ENCODE measurements around the gene HOXC10. TPM values are rescaled to one million over a fixed set of nuclear protein-coding genes. Genes with fewer than 3 reads are reported as not detected.

The HOXC10 gene
- total and polyA plus RNA-seq, 3 experiments from 2014 or later: not detected

DNA sequence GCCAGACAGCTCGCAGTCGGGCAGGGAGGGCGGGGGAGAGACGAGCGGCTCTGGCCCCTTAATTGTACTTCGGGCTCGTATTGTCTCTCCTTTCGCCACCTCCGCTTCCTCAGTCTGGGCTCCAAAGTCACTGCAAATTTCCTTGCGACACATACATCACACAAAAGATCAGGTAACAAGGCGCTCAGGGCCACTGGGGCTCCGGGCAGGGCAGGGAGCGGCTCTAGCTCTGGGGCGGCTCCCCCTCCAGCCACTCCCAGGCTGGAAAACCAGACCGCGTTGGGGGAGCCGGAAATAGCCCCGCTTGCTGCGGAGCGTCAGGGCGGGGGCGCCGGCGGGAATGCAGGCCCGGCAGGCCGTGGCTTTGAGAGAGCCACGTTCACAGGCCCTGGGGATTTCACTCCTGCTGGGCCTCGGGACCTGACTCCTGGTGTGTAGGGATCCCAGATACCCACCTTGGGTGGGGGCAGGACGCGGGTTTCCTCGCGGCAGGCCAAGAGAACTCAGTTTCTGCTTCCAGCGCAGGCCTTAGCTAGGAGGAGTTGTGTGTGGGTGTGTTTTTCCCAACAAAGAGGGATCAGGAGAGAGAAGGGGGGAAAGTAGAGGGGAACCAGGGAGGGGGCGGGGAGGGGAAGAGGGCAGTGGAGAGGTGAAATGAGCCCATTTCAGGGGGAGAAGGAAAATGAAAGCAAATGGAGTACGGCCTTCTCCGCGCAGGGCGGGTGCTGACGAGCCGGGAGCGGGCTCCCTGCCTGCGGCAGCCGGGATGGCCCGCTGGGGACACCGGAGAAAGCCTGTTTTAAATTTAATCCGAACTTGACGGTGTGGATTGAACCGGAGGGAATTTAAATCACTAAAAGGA is 10.7 kb downstream of the HOXC10 start:
- Histone ChIP-seq H3K27ac (ENCODE audit: low read depth, low read length) (peak overlapping the region; percentile 64), H3K36me3 (ENCODE audit: insufficient read depth, low read length) (no peaks in the 10 kb centered on the region), H3K4me1 (ENCODE audit: insufficient read depth, low read length) (peaks cover 46% of the 10 kb centered on the region), H3K9me3 (ENCODE audit: low read length) (no peaks in the 10 kb centered on the region), H3K4me3 (ENCODE audit: low read length) (peak overlapping the region; percentile 67), H3K27me3 (ENCODE audit: insufficient read depth, low read length, poor library complexity, severe bottlenecking) (peaks cover 98% of the 10 kb centered on the region)
- peak in 1 of 5 donors; percentile 14 for DNase-seq
- no peaks in the 10 kb centered on the region for H3K36me3 Mint-ChIP-seq
- peaks cover 0 to 7% (median 2%) of the 10 kb centered on the region in 5 donors for H3K9me3 Mint-ChIP-seq
- peaks cover 90 to 94% of the 10 kb centered on the region in 2 donors for H3K27me3 Mint-ChIP-seq
- H3K4me1 Mint-ChIP-seq: peaks cover 31 to 62% (median 40%) of the 10 kb centered on the region in 3 donors
- ChIA-PET CTCF (interaction anchor here (1.0 to 1.4 kb wide), 4 partner anchors 10 to 206 kb away, joined by 3 to 8 read pairs (median 4); partner anchors contain the start of gene HOXC5), POLR2A (no interaction called here)
- H3K27ac Mint-ChIP-seq: peak overlapping the region in 2 of 8 donors; percentile 33 to 74
- peak overlapping the region; percentile 74 to 89 (median 84) for H3K4me3 Mint-ChIP-seq

GRCh38 chr12:53996240-53997203 is 11.6 kb downstream of the HOXC10 start:
- ChIA-PET POLR2A (interaction anchor here (0.8 kb wide), 1 partner anchor 174 kb away, joined by 5 read pairs; no protein-coding TSS in a partner anchor), CTCF (interaction anchor here (1.2 to 15.2 kb wide), 6 partner anchors 9 to 209 kb away, joined by 3 to 216 read pairs (median 4); partner anchors contain the start of gene HOXC10)
- Histone ChIP-seq H3K9me3 (ENCODE audit: low read length) (no peaks in the 10 kb centered on the region), H3K27ac (ENCODE audit: low read depth, low read length) (peak overlapping the region; percentile 64), H3K27me3 (ENCODE audit: insufficient read depth, low read length, poor library complexity, severe bottlenecking) (peaks cover 98% of the 10 kb centered on the region), H3K4me3 (ENCODE audit: low read length) (peak overlapping the region; percentile 67), H3K36me3 (ENCODE audit: insufficient read depth, low read length) (no peaks in the 10 kb centered on the region), H3K4me1 (ENCODE audit: insufficient read depth, low read length) (peaks cover 46% of the 10 kb centered on the region)
- Mint-ChIP-seq H3K4me3 (peak overlapping the region; percentile 74 to 89 (median 84)), H3K4me1 (peaks cover 31 to 62% (median 40%) of the 10 kb centered on the region in 3 donors), H3K27ac (peak overlapping the region in 2 of 8 donors; percentile 40 to 51), H3K9me3 (peaks cover 0 to 7% (median 2%) of the 10 kb centered on the region in 5 donors), H3K27me3 (peaks cover 93 to 94% of the 10 kb centered on the region in 2 donors), H3K36me3 (no peaks in the 10 kb centered on the region)
- no peak for DNase-seq

DNA sequence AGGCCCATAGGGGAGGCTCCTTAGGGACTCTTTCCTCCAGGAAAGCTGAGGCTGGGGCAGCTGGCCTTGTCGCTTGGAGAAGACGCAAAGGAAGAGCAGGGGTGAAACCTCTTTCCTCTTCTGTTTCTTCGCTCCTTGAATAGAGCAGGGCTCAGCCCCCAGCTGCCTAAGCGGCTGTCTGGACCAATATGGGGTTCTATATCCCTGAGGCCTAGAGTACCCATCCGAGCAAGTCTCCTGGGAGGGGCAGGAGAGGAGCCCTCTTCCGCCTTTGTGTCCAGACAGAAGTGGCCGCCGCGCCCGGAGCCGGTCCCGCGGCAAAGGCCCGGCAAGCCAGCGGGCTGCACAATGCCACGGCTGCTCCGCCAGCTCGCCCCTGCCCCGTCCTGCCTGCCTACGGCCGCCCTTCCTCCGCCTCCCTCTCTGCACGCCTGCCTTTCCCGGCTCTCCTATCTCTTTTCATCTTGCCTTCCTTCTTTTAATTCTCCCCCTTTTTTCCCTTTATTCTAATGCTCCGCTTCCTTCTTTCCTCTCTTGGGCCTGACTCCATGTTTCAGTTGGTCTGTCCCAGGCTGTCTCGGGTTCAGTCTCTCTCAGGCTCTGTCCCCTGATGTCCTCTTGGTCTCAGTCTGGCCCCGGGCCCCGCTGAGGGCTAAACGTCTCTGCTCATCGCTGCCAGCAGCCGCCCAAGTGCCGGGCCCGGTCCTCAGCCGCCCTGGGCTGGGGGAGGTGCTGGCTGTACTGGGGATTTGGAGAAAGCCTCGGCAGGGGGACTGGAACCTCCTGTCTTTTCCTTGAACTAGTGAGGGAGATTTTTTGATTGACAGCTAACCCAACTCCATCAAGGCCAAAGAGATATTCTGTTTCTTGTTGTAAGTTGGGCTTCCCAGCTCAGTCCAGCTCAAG is 12.5 kb downstream of the HOXC10 start:
- Histone ChIP-seq H3K4me3 (ENCODE audit: low read length) (no peak overlapping the region), H3K27me3 (ENCODE audit: insufficient read depth, low read length, poor library complexity, severe bottlenecking) (peaks cover 94% of the 10 kb centered on the region), H3K4me1 (ENCODE audit: insufficient read depth, low read length) (peaks cover 46% of the 10 kb centered on the region), H3K9me3 (ENCODE audit: low read length) (no peaks in the 10 kb centered on the region), H3K36me3 (ENCODE audit: insufficient read depth, low read length) (no peaks in the 10 kb centered on the region), H3K27ac (ENCODE audit: low read depth, low read length) (no peak overlapping the region)
- ChIA-PET POLR2A (interaction anchor here (0.8 kb wide), 1 partner anchor 173 kb away, joined by 5 read pairs; no protein-coding TSS in a partner anchor), CTCF (interaction anchor here (1.2 to 15.2 kb wide), 5 partner anchors 8 to 208 kb away, joined by 3 to 216 read pairs (median 4); partner anchors contain the start of gene HOXC10)
- peaks cover 31 to 64% (median 40%) of the 10 kb centered on the region in 3 donors for H3K4me1 Mint-ChIP-seq
- peaks cover 0 to 7% (median 2%) of the 10 kb centered on the region in 5 donors for H3K9me3 Mint-ChIP-seq
- no peaks in the 10 kb centered on the region for H3K36me3 Mint-ChIP-seq
- peaks cover 91 to 94% of the 10 kb centered on the region in 2 donors for H3K27me3 Mint-ChIP-seq
- no peak for DNase-seq
- peak overlapping the region in 1 of 8 donors; percentile 51 for H3K27ac Mint-ChIP-seq
- H3K4me3 Mint-ChIP-seq: peak overlapping the region in 6 of 7 donors; percentile 1 to 84 (median 57)

DNA sequence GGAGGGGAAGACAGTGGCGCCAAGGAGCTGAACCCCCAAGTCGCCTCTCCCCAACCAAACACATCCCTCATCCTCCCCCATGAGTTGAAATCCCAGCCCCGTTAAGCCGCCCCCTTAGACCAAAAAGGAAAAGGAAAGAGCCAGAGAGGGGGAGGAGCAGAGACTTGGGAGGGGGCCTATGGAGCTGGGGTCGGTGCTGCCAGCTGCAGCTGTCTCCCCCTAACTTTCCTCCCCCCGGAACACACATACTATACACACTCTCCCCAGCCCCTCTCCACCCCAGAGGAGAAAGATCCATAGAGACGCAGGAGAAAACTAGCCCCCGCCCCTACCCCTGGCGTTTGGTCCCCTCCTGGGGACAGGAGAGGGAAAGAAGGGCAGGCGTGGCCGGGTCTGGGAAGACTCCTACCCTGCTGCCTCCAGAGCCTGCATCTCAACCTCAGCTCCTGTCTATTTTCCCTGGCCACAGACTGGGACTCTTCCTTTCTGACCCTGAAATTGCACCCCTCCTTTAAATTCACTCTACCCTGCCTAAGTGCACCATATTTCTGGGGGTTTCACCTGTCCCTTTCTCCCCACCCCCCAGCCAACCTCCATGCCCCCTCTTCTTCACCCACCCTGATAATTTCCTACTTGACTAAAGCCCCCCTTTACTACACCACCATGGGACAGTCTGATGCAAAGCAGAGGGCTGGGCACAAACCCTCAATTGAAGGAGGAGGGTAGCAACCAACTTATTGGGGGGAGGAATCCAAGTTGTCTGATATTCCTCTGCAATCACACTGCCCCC is 13.4 kb downstream of the HOXC10 start:
- Histone ChIP-seq H3K4me3 (ENCODE audit: low read length) (no peak overlapping the region), H3K27ac (ENCODE audit: low read depth, low read length) (no peak overlapping the region), H3K27me3 (ENCODE audit: insufficient read depth, low read length, poor library complexity, severe bottlenecking) (peaks cover 91% of the 10 kb centered on the region), H3K4me1 (ENCODE audit: insufficient read depth, low read length) (peaks cover 46% of the 10 kb centered on the region), H3K9me3 (ENCODE audit: low read length) (no peaks in the 10 kb centered on the region), H3K36me3 (ENCODE audit: insufficient read depth, low read length) (no peaks in the 10 kb centered on the region)
- Mint-ChIP-seq H3K4me1 (peaks cover 31 to 66% (median 40%) of the 10 kb centered on the region in 3 donors), H3K9me3 (peaks cover 0 to 6% (median 2%) of the 10 kb centered on the region in 5 donors), H3K36me3 (no peaks in the 10 kb centered on the region), H3K27ac (peak overlapping the region in 1 of 8 donors; percentile 43), H3K4me3 (peak overlapping the region in 5 of 7 donors; percentile 8 to 71 (median 27)), H3K27me3 (peaks cover 91 to 94% of the 10 kb centered on the region in 2 donors)
- POLR2A ChIA-PET: no interaction called here
- CTCF ChIA-PET: interaction anchor here (1.2 to 15.2 kb wide), 4 partner anchors 10 to 207 kb away, joined by 3 to 216 read pairs (median 5); partner anchors contain the start of genes HOXC5 and HOXC8
- no peak for DNase-seq

DNA sequence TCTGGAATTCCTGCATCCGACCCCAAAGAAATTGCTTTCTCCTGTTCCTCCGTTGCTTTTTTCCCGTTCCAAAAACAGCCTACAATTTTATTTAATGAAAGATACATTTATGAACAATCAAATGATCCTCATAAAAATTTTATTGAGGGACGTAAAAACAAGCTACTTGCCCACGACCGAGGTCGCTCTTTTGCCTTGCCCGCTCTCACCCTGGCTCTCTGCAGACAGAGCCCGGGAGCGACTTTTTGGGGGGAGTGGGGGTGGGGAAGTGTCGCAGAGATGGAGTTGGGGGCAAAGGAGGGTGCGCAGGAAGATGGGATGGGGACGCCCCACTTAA is 13.9 kb downstream of the HOXC10 start:
- Mint-ChIP-seq H3K36me3 (no peaks in the 10 kb centered on the region), H3K4me3 (peak overlapping the region in 2 of 7 donors; percentile 45 to 59), H3K4me1 (peaks cover 28 to 61% (median 36%) of the 10 kb centered on the region in 3 donors), H3K9me3 (peaks cover 0 to 3% (median 1%) of the 10 kb centered on the region in 5 donors), H3K27ac (peak overlapping the region in 2 of 8 donors; percentile 34 to 43), H3K27me3 (peaks cover 90 to 94% of the 10 kb centered on the region in 2 donors)
- H3K36me3 ChIP-seq (ENCODE audit: insufficient read depth, low read length): no peaks in the 10 kb centered on the region
- no peak for DNase-seq
- peaks cover 46% of the 10 kb centered on the region for H3K4me1 ChIP-seq (ENCODE audit: insufficient read depth, low read length)
- H3K4me3 ChIP-seq (ENCODE audit: low read length): no peak overlapping the region
- H3K27me3 ChIP-seq (ENCODE audit: insufficient read depth, low read length, poor library complexity, severe bottlenecking): peaks cover 91% of the 10 kb centered on the region
- CTCF ChIA-PET: interaction anchor here (1.2 to 15.2 kb wide), 3 partner anchors 10 to 206 kb away, joined by 3 to 216 read pairs (median 5); partner anchors contain the start of genes HOXC5 and HOXC8
- POLR2A ChIA-PET: no interaction called here
- no peaks in the 10 kb centered on the region for H3K9me3 ChIP-seq (ENCODE audit: low read length)
- no peak overlapping the region for H3K27ac ChIP-seq (ENCODE audit: low read depth, low read length)

- POLR2A ChIA-PET: interaction anchor here (1.2 kb wide), 1 partner anchor 192 kb away, joined by 5 read pairs; no protein-coding TSS in a partner anchor
- peak overlapping the region in 1 of 8 donors; percentile 43 for H3K27ac Mint-ChIP-seq
- H3K4me1 Mint-ChIP-seq: peaks cover 28 to 54% (median 31%) of the 10 kb centered on the region in 3 donors
- no peaks in the 10 kb centered on the region for H3K9me3 ChIP-seq (ENCODE audit: low read length)
- peaks cover 0 to 2% (median 0%) of the 10 kb centered on the region in 5 donors for H3K9me3 Mint-ChIP-seq
- peaks cover 41% of the 10 kb centered on the region for H3K4me1 ChIP-seq (ENCODE audit: insufficient read depth, low read length)
- DNase-seq: no peak
- H3K27me3 Mint-ChIP-seq: peaks cover 91 to 94% of the 10 kb centered on the region in 2 donors
- no peaks in the 10 kb centered on the region for H3K36me3 Mint-ChIP-seq
- H3K27ac ChIP-seq (ENCODE audit: low read depth, low read length): peak overlapping the region; percentile 65
- H3K27me3 ChIP-seq (ENCODE audit: insufficient read depth, low read length, poor library complexity, severe bottlenecking): peaks cover 91% of the 10 kb centered on the region
- H3K36me3 ChIP-seq (ENCODE audit: insufficient read depth, low read length): no peaks in the 10 kb centered on the region
- peak overlapping the region; percentile 23 to 65 (median 51) for H3K4me3 Mint-ChIP-seq
- peak overlapping the region; percentile 26 for H3K4me3 ChIP-seq (ENCODE audit: low read length)
- CTCF ChIA-PET: interaction anchor here (0.6 to 15.2 kb wide), 10 partner anchors 9 to 217 kb away, joined by 3 to 216 read pairs (median 3); partner anchors contain the start of genes HOXC5 and HOXC8
Observed at GRCh38 chr12:53999559-54000115, 14.7 kb downstream of the HOXC10 start.
